Measurements from ENCODE around the gene AGAP2. TPM values are rescaled to one million over a fixed set of nuclear protein-coding genes. Genes with fewer than 3 reads are reported as not detected.
"Not testable (repeated sequence)": the region's sequence is repeated elsewhere in the genome, so short reads cannot be mapped to it uniquely, and the experiment has no call there.

Gene AGAP2
- total and polyA plus RNA-seq, 2 donors, result 1.4 to 1.8 TPM

GRCh38 chr12:57723630-57723962 lies 14.9 kb downstream of the AGAP2 start:
- Histone ChIP-seq H3K4me1 (ENCODE audit: insufficient read depth) (peaks cover 2% of the 10 kb centered on the region), H3K27ac (ENCODE audit: low read depth) (no peak overlapping the region), H3K4me3 (ENCODE audit: low read depth, low read length) (no peak overlapping the region), H3K36me3 (ENCODE audit: insufficient read depth) (peaks cover 4% of the 10 kb centered on the region)
- no peak for DNase-seq (ENCODE audit: extremely low spot score)
- WGBS, result 75% methylated on average over 2 of the region's 2 CpGs

GRCh38 chr12:57722716-57723629 lies 15.6 kb downstream of the AGAP2 start:
- WGBS, result 55% methylated on average over 11 of the region's 11 CpGs

GRCh38 chr12:57721846-57722608 lies 16.5 kb downstream of the AGAP2 start:
- not testable (repeated sequence) for H3K4me1 ChIP-seq (ENCODE audit: insufficient read depth)

More at GRCh38 chr12:57722716-57723629, 15.6 kb downstream of the AGAP2 start:
- Histone ChIP-seq H3K4me3 (ENCODE audit: low read depth, low read length) (no peak overlapping the region), H3K27ac (ENCODE audit: low read depth) (no peak overlapping the region), H3K36me3 (ENCODE audit: insufficient read depth) (peaks cover 4% of the 10 kb centered on the region), H3K4me1 (ENCODE audit: insufficient read depth) (peaks cover 2% of the 10 kb centered on the region)
- DNase-seq (ENCODE audit: extremely low spot score), result no peak

GRCh38 chr12:57720606-57721595 lies 17.6 kb downstream of the AGAP2 start:
- Histone ChIP-seq H3K4me1 (ENCODE audit: insufficient read depth) (no peaks in the 10 kb centered on the region), H3K4me3 (ENCODE audit: low read depth, low read length) (no peak overlapping the region), H3K27ac (ENCODE audit: low read depth) (no peak overlapping the region), H3K36me3 (ENCODE audit: insufficient read depth) (peaks cover 7% of the 10 kb centered on the region)
- WGBS, result 87% methylated on average over 11 of the region's 11 CpGs
- no peak for DNase-seq (ENCODE audit: extremely low spot score)

More at GRCh38 chr12:57721846-57722608, 16.5 kb downstream of the AGAP2 start:
- not testable (repeated sequence) for H3K36me3 ChIP-seq (ENCODE audit: insufficient read depth); H3K27ac ChIP-seq (ENCODE audit: low read depth); DNase-seq (ENCODE audit: extremely low spot score); H3K4me3 ChIP-seq (ENCODE audit: low read depth, low read length)
- 95% methylated on average over 16 of the region's 16 CpGs for WGBS

- Histone ChIP-seq H3K4me1 (ENCODE audit: insufficient read depth) (no peaks in the 10 kb centered on the region), H3K36me3 (ENCODE audit: insufficient read depth) (peaks cover 7% of the 10 kb centered on the region), H3K4me3 (ENCODE audit: low read depth, low read length) (no peak overlapping the region), H3K27ac (ENCODE audit: low read depth) (no peak overlapping the region)
- no peak for DNase-seq (ENCODE audit: extremely low spot score)
- WGBS, result 90% methylated on average over 20 of the region's 20 CpGs
These were observed 18.6 kb downstream of the AGAP2 start for GRCh38 chr12:57719777-57720605.

GRCh38 chr12:57718641-57719528 lies 19.7 kb downstream of the AGAP2 start:
- Histone ChIP-seq H3K4me3 (ENCODE audit: low read depth, low read length) (no peak overlapping the region), H3K4me1 (ENCODE audit: insufficient read depth) (no peaks in the 10 kb centered on the region), H3K27ac (ENCODE audit: low read depth) (no peak overlapping the region), H3K36me3 (ENCODE audit: insufficient read depth) (peaks cover 7% of the 10 kb centered on the region)
- whole genome bisulfite sequencing, result 96% methylated on average over 15 of the region's 15 CpGs
- no peak for DNase-seq (ENCODE audit: extremely low spot score)

- DNase-seq (ENCODE audit: extremely low spot score), result no peak
These were observed 20.5 kb downstream of the AGAP2 start for GRCh38 chr12:57717846-57718640.

GRCh38 chr12:57717131-57717530 lies 21.4 kb downstream of the AGAP2 start:
- peaks cover 7% of the 10 kb centered on the region for H3K36me3 ChIP-seq (ENCODE audit: insufficient read depth)
- H3K27ac ChIP-seq (ENCODE audit: low read depth), result no peak overlapping the region
- DNase-seq (ENCODE audit: extremely low spot score), result no peak
- WGBS, result 95% methylated on average over 5 of the region's 5 CpGs
- no peaks in the 10 kb centered on the region for H3K4me1 ChIP-seq (ENCODE audit: insufficient read depth)
- no peak overlapping the region for H3K4me3 ChIP-seq (ENCODE audit: low read depth, low read length)

More at GRCh38 chr12:57717846-57718640, 20.5 kb downstream of the AGAP2 start:
- Histone ChIP-seq H3K27ac (ENCODE audit: low read depth) (no peak overlapping the region), H3K4me3 (ENCODE audit: low read depth, low read length) (no peak overlapping the region), H3K4me1 (ENCODE audit: insufficient read depth) (no peaks in the 10 kb centered on the region), H3K36me3 (ENCODE audit: insufficient read depth) (peaks cover 7% of the 10 kb centered on the region)
- WGBS, result 96% methylated on average over 22 of the region's 22 CpGs

- H3K27ac ChIP-seq (ENCODE audit: low read depth), result no peak overlapping the region
- no peaks in the 10 kb centered on the region for H3K4me1 ChIP-seq (ENCODE audit: insufficient read depth)
- no peak overlapping the region for H3K4me3 ChIP-seq (ENCODE audit: low read depth, low read length)
- 92% methylated on average over 4 of the region's 4 CpGs for WGBS
- peaks cover 7% of the 10 kb centered on the region for H3K36me3 ChIP-seq (ENCODE audit: insufficient read depth)
- DNase-seq (ENCODE audit: extremely low spot score), result no peak
These were observed 22.2 kb downstream of the AGAP2 start for GRCh38 chr12:57716305-57716704.

GRCh38 chr12:57715786-57716185 lies 22.8 kb downstream of the AGAP2 start:
- no peaks in the 10 kb centered on the region for H3K4me1 ChIP-seq (ENCODE audit: insufficient read depth)
- H3K36me3 ChIP-seq (ENCODE audit: insufficient read depth), result peaks cover 7% of the 10 kb centered on the region
- no peak overlapping the region for H3K4me3 ChIP-seq (ENCODE audit: low read depth, low read length)
- H3K27ac ChIP-seq (ENCODE audit: low read depth), result no peak overlapping the region
- WGBS, result 92% methylated on average over 12 of the region's 12 CpGs
- no peak for DNase-seq (ENCODE audit: extremely low spot score)

- not testable (repeated sequence) for H3K27ac ChIP-seq (ENCODE audit: low read depth); H3K4me1 ChIP-seq (ENCODE audit: insufficient read depth); H3K4me3 ChIP-seq (ENCODE audit: low read depth, low read length); DNase-seq (ENCODE audit: extremely low spot score); H3K36me3 ChIP-seq (ENCODE audit: insufficient read depth)
- WGBS, result 96% methylated on average over 6 of the region's 6 CpGs
These were observed 23.4 kb downstream of the AGAP2 start for GRCh38 chr12:57715036-57715748.
